GM21528 (cell line): ENCODE measurements around the gene CCDC60.

ENCODE experiments used
- ATAC-seq: cut with Tn5 transposase; IDR thresholded peaks from one replicate; pipeline ENCODE4 v1.9.1; 2021; ENCODE audit warnings: mild to moderate bottlenecking, moderate library complexity; ENCODE audit not compliant: unreplicated experiment, low FRiP score

Gene CCDC60

DNA sequence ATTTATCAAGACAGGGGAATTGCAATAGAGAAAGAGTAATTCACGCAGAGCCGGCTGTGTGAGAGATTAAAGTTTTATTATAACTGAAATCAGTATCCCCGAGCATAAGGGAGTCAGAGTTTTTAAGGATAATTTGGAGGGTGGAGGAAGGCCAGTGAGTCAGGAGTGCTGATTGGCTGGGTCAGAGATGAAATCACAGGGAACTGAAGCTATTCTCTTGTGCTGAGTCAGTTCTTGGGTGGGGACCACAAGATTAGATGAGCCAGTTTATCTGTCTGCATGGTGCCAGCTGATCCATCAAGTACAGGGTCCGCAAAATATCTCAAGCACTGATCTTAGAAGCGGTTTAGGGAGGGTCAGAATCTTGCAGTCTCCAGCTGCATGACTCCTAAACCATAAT, 96.6 kb downstream of the CCDC60 start:
- ATAC-seq = no peak

DNA sequence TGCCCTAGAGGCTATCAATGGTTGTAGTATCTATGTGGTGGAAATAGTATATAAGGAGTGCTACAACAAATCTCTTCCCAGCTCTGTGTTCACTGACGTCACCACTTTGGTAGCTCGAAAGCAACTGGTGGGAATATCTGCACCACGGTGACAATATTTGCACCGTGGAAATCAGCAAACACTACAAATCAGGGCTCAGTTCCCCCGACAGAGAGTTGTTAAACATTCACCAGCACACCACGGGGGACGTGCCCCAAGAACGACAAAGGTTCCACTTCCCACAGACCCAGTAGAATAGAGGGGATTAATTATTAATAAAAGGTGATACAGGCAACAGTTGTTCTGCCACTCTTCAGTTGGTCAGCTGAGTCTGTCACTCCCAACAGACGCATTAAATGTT, 98.4 kb downstream of the CCDC60 start:
- no peak for ATAC-seq

DNA sequence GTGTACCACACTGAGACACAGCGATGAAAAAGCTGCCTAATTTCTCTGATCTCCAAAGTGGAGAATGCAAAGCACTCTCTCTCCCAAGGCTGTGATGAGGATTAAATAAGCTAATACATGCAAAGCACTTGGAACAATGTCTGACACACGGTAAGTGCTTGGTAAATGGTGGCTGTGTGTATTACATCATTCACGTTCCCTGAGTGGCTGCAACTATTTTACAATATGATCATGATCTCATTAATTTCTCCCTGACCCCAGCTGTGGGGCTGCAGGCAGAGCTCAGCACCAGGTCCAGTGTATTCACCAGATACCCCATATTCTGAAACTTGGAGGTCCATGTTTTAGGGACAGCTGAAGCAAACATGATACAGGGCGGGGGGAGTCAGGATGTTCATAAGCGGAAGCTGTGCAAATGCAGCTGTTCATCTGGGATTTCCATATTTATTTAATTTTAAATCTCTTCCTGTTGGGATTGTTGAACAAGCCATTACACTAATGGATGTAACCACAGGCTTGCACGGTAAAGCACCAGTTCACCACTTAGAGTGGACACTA, 106.4 kb downstream of the CCDC60 start:
- no peak for ATAC-seq

DNA sequence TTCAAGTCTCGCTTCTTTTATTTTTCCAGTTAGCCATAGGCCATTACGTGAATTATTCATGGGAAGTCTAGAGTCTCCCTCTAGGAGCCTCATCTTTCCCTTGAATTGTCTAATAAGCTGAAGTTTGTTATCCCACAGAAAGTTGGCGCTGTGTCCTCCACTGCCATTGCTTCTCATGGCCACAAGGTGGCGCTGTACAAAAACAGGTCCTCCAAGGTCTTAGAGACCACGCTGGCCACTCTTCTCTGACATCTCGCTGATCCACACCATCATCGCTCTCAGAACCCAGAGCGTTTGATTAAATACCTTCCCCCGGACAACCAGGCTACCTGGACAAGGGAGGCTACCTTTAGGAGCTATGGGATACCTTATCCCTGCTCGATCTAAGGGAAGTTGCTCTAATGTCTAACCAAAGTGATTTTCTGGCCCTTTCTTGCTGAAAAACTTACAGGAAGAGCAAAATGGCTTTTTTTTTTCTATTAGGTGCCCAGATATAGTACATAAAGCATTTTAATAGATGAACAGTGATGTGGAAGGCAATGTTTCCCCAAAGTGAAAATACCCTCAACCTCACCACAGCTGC, 110.0 kb downstream of the CCDC60 start:
- peak; percentile 72 for ATAC-seq

DNA sequence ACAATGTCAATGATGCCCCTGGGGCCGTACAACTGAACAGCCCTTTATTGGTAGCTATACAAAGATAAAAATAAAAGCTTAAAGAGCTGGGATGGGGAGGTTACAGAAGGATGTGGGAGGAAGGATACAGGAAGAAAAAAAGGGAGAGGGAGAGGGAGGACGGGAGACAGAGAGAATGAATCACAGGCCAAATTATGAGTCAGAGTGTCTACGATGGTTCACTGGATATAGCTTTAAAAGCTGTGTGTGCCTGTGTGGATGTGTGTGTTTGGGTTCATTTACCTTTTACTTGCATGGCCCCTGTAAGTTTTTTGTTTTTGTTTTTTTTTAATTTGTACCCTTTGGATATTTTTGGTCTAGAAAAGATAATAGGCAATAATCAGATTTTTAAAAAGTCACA, 111.9 kb downstream of the CCDC60 start:
- no peak for ATAC-seq

DNA sequence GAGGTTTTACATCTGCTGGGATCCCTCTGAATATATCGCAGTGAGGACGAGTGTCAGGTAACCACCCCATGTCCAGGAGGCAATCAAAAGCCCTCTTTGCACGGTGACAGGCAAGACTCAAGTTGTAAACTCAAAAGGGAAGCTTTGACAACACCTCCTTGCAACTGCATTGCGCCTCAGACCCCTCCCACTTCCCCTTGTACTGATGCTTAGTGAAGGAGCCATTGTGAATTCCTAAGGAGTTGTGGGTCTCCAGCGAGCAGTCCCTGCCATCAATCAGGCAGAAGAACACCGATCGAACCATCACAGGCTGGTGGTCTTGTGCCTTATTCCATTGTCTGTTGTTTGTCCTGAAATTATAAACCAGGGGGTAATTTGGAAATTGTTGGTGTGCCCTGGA, 112.6 kb downstream of the CCDC60 start:
- ATAC-seq = no peak

DNA sequence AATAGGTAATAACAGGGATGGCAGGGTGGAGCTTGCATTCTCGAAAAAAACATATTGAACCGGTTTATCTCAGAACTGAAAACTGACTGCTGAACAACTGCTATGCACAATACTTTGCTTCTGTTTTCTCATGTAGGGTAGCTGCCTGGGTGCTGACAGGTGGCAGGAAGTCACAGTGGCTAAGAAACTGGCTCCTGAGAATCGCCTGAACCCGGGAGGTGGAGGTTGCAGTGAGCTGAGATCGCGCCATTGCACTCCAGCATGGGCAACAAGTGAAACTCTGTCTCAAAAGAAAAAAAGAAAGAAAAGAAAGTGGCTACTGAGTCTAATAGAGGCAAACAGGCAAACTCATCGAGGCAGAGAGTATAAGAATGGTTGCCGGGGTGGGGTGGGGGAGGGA, 113.1 kb downstream of the CCDC60 start:
- ATAC-seq = no peak

DNA sequence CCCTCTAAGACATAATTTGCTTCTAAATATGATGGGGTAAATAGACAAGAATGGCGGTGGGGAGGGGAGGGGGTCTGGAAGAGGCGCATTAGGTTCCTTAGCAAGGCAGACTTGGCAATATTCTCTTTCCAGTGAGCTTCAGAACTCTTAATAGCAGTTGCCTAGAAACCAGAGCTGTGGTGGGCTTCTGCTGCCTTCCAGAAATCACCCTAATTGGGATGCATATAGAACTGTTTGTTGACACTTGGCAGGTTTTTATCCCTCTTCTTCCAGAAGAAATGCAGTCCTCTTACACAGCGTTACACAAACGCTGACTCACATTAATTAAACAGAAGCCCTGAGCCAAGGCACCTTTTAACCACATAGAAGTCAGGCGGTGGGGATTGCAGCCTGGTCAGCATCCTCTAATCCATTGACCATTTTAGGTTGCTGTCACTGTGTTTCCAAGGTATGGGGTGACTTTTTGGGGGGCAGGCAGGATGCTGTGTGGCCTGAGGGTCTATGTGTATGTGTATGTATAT, 114.1 kb downstream of the CCDC60 start:
- ATAC-seq = no peak

DNA sequence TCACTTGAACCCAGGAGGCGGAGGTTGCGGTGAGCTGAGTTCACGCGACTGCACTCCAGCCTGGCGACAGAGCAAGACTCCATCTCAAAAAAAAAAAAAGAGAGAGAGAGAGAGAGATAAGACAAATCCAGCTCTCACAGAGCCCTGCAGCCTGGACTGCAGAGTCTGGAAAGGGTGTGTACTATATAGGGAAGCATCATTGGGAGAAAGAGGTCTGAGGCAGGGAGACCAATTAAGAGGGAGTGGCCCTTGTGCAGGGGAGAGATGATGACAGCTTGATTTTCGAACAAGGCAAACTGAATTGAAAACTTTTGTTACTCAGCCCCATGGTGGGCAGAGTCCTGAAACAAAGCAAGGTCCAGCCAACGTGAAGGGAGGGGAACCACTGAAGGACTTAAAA, 116.2 kb downstream of the CCDC60 start:
- no peak for ATAC-seq

DNA sequence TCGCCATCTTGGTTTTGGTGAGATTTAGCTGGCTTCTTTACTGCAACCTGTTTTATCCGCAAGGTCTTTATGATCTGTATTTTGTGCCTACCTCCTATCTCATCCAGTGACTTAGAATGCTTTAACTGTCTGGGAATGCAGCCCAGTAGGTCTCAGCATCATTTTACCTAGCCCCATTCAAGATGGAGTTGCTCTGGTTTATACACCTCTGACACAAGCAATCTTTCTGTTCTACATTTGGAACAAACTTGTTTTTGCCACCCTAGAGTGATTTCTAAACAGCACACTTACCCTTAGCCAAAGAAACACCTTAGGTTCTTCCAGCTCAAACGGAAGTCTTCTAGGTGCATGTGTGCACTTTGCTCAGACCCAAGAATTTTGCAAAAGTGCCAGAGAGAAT, 122.3 kb downstream of the CCDC60 start:
- ATAC-seq = no peak

DNA sequence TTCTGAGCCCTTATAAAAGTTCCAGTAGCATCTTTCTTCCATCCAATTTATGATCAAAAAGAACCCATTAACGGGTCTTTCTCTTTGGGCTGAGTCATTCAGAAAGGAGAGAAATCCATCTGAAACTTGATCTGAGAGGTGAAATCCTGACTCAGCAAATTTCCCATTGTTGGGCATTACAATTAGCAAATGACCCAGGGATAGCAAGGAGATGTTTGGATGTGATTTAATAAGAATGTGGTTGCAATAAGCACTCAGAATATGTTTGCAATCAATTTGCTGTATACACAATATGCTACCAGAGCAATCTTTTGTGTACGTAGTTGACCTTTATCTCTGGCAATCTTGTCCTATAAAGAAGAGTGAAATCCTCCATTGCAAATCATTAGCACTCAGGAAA, 122.7 kb downstream of the CCDC60 start:
- ATAC-seq = no peak

DNA sequence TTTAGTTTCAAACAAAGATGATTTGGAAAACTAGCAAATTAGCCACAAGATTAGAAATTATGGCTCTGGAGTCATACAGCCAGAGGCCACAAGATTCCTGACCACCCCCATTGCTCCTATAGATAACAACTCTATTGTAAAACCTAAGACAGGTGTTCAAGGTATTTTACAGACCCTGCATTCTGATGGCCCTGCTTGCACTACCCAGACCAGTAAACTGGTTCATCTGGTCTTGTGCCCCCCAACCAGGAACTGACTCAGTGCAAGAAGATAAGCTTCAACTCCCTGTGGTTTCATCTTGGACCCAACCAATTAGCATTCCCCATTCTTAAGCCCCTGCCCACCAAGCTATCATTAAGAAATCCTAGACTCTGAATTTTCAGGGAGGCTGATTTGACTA, 125.0 kb downstream of the CCDC60 start:
- no peak for ATAC-seq

DNA sequence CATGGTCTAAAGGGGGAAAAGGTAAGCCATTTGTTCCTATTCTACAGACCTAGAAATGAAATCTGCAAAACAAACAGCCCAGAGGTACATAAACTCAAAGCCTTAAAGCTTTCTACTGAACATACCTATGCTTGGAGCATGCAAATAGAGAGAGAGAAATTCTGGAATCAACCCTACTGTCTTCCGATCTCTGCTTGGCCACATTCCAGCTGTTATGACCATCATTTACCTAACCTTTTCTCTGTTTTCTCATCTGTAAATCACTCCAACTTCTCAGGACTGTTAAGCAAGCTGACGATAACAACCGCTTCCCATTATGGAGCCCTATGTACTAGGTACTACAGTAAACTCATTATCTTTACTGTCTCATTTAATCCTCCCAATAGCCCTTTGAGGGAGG, 126.3 kb downstream of the CCDC60 start:
- ATAC-seq = no peak

DNA sequence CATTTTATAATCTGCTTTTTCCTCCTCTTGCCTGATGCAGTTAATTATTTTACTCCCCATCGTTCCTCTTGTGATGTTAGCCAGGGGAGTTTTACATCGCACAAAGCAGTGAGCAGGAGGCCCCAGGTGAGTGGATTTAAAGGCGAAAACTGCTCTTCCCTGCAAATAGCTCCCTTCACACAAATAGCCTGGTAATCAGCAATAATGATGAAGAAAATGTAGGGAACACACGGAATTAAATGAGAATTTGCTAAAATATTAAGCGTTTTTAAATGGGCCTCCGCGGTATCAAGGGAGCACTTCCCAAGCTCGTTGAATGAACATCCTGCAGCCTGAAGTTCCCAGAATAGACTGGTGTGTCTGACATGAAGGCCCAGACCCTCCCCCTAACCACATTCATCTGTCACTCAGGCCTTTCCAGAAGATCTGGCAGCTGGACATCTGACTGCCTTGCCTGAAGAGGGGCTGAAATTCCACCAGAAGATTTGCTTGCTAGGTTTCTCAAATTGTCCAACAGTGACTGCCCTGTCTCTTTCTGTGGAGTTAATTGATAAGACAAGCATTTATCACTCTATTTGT, 127.2 kb downstream of the CCDC60 start:
- ATAC-seq = no peak

DNA sequence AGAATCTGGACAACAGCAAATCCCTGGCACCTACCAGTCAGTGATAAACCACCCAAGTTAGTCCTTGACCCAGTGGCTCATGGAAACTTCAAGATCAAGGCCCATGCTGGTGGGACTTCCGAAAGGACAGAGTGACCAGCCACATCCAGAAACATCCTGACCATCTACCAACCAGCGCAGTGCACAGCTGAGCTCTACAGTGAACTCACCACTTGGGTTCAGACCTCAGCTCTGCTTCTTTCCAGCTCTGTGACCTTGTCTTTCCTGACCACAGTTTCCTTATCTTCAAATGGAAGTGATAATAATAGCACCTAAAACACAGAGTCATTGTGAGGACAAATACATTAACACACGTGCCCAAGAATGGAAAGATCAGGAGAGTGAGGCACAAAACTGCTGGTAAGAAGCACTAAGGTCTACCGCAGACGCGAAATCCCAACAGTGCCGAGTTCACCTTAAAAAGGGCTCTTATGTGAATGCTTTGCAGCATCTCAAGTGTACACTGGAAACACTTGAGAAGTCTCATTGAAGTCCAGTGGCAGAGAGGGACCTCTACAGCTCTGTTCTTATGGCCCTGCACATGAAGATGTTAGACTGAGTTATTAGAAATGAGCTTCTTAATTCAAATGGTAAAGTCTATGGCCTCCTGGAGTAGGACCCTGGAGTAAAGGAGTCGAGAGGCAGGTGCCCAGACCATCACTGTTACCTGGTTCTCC, 128.8 kb downstream of the CCDC60 start:
- no peak for ATAC-seq

DNA sequence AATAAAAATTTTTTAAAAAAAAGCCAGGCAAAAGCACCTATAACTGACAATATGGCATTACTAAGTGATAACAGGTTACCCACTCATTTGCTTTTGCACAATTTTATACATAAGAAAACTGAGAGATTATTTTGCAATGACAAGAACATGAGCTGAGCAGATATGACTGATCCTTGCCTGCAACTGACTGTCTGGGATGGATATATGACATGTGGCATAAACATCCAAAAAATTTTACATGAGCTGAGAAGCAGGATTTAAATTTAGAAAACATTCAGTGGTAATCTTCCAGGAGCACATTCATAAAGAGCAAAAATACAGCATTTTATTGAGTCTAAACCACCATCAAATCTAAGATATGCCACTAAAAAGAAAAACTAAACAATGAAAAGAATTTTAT, 133.8 kb downstream of the CCDC60 start:
- no peak for ATAC-seq

DNA sequence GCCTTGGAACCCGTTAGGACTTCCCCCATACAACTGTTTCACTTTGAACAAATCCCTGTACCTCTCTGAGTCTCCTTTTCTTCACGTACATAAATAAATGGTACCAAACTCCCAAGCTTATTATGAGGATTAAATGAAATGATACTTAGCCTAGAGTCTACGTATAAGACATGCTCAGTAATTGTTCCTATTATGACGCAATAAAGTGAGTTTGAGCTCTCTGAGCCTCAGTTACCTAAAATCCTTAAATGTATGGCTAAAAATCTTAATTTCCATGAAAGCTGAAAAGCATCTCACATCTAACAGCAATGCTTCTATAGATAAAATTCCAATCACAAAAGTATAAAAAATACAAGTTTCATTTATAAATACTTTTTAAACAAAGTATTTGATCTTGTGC, 141.1 kb downstream of the CCDC60 start:
- no peak for ATAC-seq

DNA sequence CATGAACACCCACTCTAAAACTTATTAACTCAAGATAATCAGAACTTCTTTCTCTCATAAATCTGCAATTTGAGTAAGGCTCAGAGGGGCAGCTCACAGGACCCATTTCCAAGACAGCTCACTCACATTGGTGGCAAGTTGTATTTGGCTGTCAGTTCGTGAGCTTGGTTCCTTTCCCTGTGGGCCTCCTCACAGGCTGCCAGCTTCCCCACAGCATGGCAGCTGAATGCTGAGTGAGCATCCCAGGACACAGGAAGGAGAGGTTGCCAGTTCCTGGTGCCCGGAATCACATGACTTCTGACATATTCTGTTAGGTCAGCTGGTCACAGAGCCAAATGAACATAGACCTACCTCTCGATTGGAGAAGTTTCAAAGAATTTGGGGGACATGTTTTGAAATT, 142.4 kb downstream of the CCDC60 start:
- ATAC-seq = no peak

DNA sequence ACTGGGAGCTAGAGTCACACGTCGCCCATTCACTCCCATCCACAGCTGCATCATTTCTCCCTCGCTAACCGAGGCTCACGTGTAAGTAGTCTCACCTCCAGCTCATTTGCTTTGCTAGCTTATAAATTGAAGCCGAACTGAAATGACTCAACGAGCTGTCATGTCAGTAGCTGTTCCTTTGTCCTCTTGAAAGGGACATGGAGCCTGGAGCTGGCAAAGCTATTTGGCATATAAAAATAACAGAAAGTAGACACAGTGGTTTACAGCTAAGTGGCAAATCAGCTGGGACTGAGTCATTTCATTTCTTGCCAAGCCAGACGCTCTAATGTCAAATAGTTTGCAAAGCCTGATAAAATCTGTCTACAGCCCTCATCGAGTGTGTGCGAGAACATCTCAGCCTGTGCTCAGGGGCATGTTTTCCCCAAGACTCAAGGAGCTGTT, 144.6 kb downstream of the CCDC60 start:
- ATAC-seq = no peak

DNA sequence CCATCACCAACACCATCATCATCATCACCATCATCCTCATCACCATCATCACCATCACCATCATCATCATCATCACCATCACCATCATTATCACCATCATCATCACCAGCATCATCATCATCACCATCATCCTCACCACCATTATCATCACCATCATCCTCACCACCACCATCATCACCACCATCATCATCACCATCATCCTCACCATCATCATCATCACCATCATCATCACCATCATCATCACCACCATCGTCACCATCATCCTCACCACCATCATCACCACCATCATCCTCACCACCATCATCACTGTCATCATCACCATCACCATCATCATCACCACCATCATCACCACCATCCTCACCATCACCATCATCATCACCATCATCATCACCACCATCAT, 146.0 kb downstream of the CCDC60 start:
- no peak for ATAC-seq

DNA sequence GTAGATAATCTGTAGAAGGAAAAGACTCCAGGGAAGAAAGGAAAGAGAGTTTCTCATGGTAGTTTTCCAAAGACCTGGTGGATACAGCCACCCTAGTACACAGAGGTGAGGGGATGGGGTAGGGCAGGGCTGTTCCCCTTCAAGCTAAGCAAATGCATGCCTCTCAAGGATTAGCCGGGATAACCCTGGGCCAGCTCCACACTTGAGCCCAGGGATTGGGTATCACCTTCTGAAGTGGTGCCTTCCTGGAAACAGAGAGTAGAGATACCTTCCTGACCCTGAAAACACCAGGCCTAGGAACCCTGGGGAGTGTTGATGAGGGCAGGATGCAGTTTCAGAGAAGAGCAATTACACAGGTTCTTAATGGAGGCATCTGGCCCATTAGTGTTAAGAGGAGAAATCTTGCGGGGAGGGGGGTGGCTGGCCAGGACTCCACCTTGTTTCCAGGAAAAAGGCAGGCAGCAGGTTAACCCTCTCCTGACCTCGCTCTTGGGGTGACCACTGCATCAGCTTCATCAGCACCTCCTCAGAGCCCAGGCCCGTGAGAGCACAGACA, 152.1 kb downstream of the CCDC60 start:
- ATAC-seq = no peak
